A673 (cell line): ENCODE measurements around the gene KLF12. TPM values are rescaled to one million over a fixed set of nuclear protein-coding genes. Genes with fewer than 3 reads are reported as not detected.

Source experiments
- BruUV-seq: library from RNA; stranded (reverse); fragments of 400-500 nt; replicated peaks from 2 replicates; lab custom pipeline; 2021; lab: Mats Ljungman, UMichigan
- CTCF ChIA-PET: fragments of 300-600 bp; sonication (Branson Sonifier 250); formaldehyde crosslinking; loops from one replicate; lab custom pipeline; 2022; ENCODE audit warnings: antibody characterized with exemption; lab: Charles Lee
- POLR2A ChIA-PET: fragments of 300-600 bp; sonication (Branson Sonifier 250); formaldehyde crosslinking; loops from one replicate; lab custom pipeline; 2022; ENCODE audit warnings: antibody characterized with exemption; ENCODE audit not compliant: low non-redundant PET; lab: Charles Lee
- DNase-seq: peaks from one replicate; pipeline ENCODE4 v3.0.0-alpha.2; 2015; ENCODE audit warnings: low spot score
- H3K27ac ChIP-seq: fragments of 200-600 bp; sonication (generic); 2 replicates; pipeline ENCODE4 v1.5.1; 2016; ENCODE audit warnings: mixed run types, low read depth, mild to moderate bottlenecking, mixed read lengths, antibody characterized with exemption, low read length; ENCODE audit not compliant: poor library complexity, severe bottlenecking
- H3K27me3 ChIP-seq: fragments of 200-600 bp; sonication (generic); replicated peaks from 2 replicates; pipeline ENCODE4 v1.6.1; 2017; ENCODE audit warnings: mixed run types, low read depth, mild to moderate bottlenecking, mixed read lengths, antibody characterized with exemption, low read length; ENCODE audit not compliant: insufficient read depth, poor library complexity
- H3K36me3 ChIP-seq: fragments of 200-600 bp; sonication (generic); 2 replicates; pipeline ENCODE4 v1.6.1; 2016; ENCODE audit warnings: mixed run types, mild to moderate bottlenecking, mixed read lengths, antibody characterized with exemption, low read length; ENCODE audit not compliant: insufficient read depth, poor library complexity, severe bottlenecking
- H3K4me1 ChIP-seq: fragments of 200-600 bp; sonication (generic); 2 replicates; pipeline ENCODE4 v1.6.1; 2017; ENCODE audit warnings: mixed run types, mild to moderate bottlenecking, mixed read lengths, antibody characterized with exemption, low read length; ENCODE audit not compliant: insufficient read depth, poor library complexity, severe bottlenecking
- H3K4me3 ChIP-seq: fragments of 200-600 bp; sonication (generic); 2 replicates; pipeline ENCODE4 v1.5.1; 2016; ENCODE audit warnings: low read depth, mixed run types, mild to moderate bottlenecking, mixed read lengths, low read length; ENCODE audit not compliant: poor library complexity, severe bottlenecking
- H3K9me3 ChIP-seq: fragments of 200-600 bp; sonication (generic); 2 replicates; pipeline ENCODE4 v1.6.1; 2016; ENCODE audit warnings: mixed run types, low read depth, mild to moderate bottlenecking, mixed read lengths, antibody characterized with exemption, low read length; ENCODE audit not compliant: poor library complexity, severe bottlenecking
- CTCF ChIP-seq: fragments of 300-800, 200-600 bp; sonication (generic); conservative IDR thresholded peaks from 2 replicates; pipeline ENCODE4 v1.5.1; 2017; ENCODE audit warnings: low read depth, mild to moderate bottlenecking, antibody characterized with exemption, low read length, moderate library complexity, mixed read lengths
- EZH2 ChIP-seq: fragments of 200-600 bp; sonication (generic); IDR thresholded peaks from 2 replicates; pipeline ENCODE4 v1.6.1; 2017; ENCODE audit warnings: borderline replicate concordance, low read depth, mild to moderate bottlenecking, mixed read lengths, antibody characterized with exemption, low read length; ENCODE audit not compliant: poor library complexity, severe bottlenecking
- intact Hi-C: fragments of 100-400 bp; cut with micrococcal nuclease; formaldehyde crosslinking; loops from one replicate; pipeline ENCODE4 v1.10.0; 2022; ENCODE audit not compliant: unreplicated experiment
- total RNA-seq: library from RNA; stranded (reverse); gene quantifications from 2 replicates; pipeline ENCODE4 v1.2.3, GENCODE V29; 2021

The KLF12 gene
- total RNA-seq, 1 experiment from 2014 or later: 12.4 TPM

DNA sequence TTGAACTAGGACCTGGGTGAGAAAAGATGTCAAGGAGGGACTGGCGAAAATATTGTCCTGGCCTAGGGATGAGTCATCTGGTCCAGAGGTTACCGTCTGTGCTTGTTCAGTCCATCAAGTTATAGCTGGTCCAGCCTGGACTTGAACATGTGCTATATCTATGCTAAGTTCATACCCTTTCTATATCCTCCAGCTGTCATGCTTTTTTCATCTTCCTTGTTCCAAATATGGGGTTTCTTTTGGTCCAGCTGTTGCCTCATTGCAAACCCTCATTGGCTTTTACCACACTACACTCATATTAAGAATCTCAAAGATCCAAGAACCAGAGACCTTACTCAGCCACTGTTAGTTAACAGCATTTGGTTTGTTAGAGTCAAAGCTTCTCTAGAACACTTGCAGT is 19.1 kb upstream of the KLF12 start:
- H3K27me3 ChIP-seq: no peaks in the 10 kb centered on the region
- TF ChIP-seq CTCF (no peak), EZH2 (no peak)
- BruUV-seq: no TSS peak
- no peak for DNase-seq
- ChIA-PET POLR2A (no interaction called here), CTCF (no interaction called here)
- no peak overlapping the region for H3K27ac ChIP-seq
- H3K4me1 ChIP-seq: no peaks in the 10 kb centered on the region
- H3K4me3 ChIP-seq: no peak overlapping the region
- H3K9me3 ChIP-seq: no peaks in the 10 kb centered on the region
- intact Hi-C loops: no loop called here
- H3K36me3 ChIP-seq: no peaks in the 10 kb centered on the region

GRCh38 chr13:74151859-74152258 is 17.7 kb upstream of the KLF12 start:
- H3K4me1 ChIP-seq: no peaks in the 10 kb centered on the region
- TF ChIP-seq CTCF (no peak), EZH2 (no peak)
- H3K9me3 ChIP-seq: no peaks in the 10 kb centered on the region
- no peak for DNase-seq
- intact Hi-C loops: no loop called here
- H3K4me3 ChIP-seq: no peak overlapping the region
- H3K27me3 ChIP-seq: no peaks in the 10 kb centered on the region
- no peaks in the 10 kb centered on the region for H3K36me3 ChIP-seq
- ChIA-PET POLR2A (interaction anchor here (0.6 kb wide), 1 partner anchor 121 kb away, joined by 4 read pairs; no protein-coding TSS in a partner anchor), CTCF (no interaction called here)
- no TSS peak for BruUV-seq
- H3K27ac ChIP-seq: no peak overlapping the region

DNA sequence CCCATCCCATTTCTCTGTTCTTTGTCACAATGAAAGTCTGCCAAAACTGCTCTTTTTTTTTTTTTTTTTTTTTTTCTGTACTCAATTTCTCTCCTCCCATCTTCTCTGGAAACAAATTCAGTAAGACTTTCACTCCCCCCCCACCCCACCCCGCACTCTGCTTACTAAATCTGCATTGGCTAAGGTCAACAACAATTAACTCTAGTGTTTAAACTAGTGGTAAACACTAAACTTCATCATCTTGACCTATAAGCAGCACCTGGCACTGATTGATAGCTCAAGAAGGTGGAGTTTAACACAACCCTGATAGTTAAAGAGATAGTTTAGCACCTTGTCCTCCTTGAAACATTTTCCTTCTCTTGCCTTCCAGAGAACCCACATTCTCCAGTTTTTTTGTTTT is 14.1 kb upstream of the KLF12 start:
- Histone ChIP-seq H3K27ac (no peak overlapping the region), H3K4me3 (no peak overlapping the region), H3K9me3 (no peaks in the 10 kb centered on the region), H3K36me3 (no peaks in the 10 kb centered on the region), H3K27me3 (no peaks in the 10 kb centered on the region), H3K4me1 (no peaks in the 10 kb centered on the region)
- CTCF ChIA-PET: no interaction called here
- TF ChIP-seq CTCF: no peak
- no peak for TF ChIP-seq EZH2
- intact Hi-C loops: no loop called here
- POLR2A ChIA-PET: no interaction called here
- DNase-seq: no peak
- BruUV-seq: no TSS peak
